Skeletal muscle tissue (tissue), 4 donors: Measurements from ENCODE around the gene ACSF3. TPM values are rescaled to one million over a fixed set of nuclear protein-coding genes. Genes with fewer than 3 reads are reported as not detected.
A peak's percentile ranks its signal among the peaks of the same experiment; 100 is the strongest.

Source experiments
- H3K27ac ChIP-seq: one replicate; pipeline ENCODE4 v1.7.0; 2013; ENCODE audit warnings: mild to moderate bottlenecking, low read depth, low read length, inconsistent platforms
- H3K27me3 ChIP-seq, 3 donors: one replicate each; pipeline ENCODE4 v1.7.0; 2013; ENCODE audit warnings: low read length in 3 of 3; ENCODE audit not compliant: control insufficient read depth in 3 of 3, insufficient read depth in 3 of 3
- H3K36me3 ChIP-seq, 3 donors: one replicate each; pipeline ENCODE4 v1.7.0; 2013; ENCODE audit warnings: low read length in 3 of 3; ENCODE audit not compliant: control insufficient read depth in 3 of 3, insufficient read depth in 3 of 3
- H3K4me1 ChIP-seq, 3 donors: one replicate each; pipeline ENCODE4 v1.7.0; 2013; ENCODE audit warnings: low read length in 3 of 3, mild to moderate bottlenecking in 3 of 3; ENCODE audit not compliant: control insufficient read depth in 3 of 3, insufficient read depth in 3 of 3
- H3K4me3 ChIP-seq, 3 donors: one replicate each; pipeline ENCODE4 v1.7.0; 2013; ENCODE audit warnings: low read length in 3 of 3
- H3K9ac ChIP-seq, 3 donors: one replicate each; pipeline ENCODE4 v1.7.0; 2013; ENCODE audit warnings: low read length in 3 of 3, mild to moderate bottlenecking in 3 of 3, moderate library complexity in 2 of 3, low read depth in 1 of 3
- H3K9me3 ChIP-seq, 3 donors: one replicate each; pipeline ENCODE4 v1.7.0; 2013; ENCODE audit warnings: low read length in 3 of 3; ENCODE audit not compliant: control insufficient read depth in 3 of 3
- total RNA-seq: library from RNA; depleted of rRNA; stranded (reverse); fragments of >200 nt; gene quantifications from one replicate; pipeline ENCODE4 v1.2.3, GENCODE V29; 2014
- donor health status: Osteomylitis.

The ACSF3 gene
- total RNA-seq, 1 donor from 2014 or later: 12.5 TPM

GRCh38 chr16:89155851-89156739 is 62.4 kb downstream of the ACSF3 start:
- Histone ChIP-seq H3K4me3 (no peak overlapping the region), H3K36me3 (peaks cover 2 to 8% (median 5%) of the 10 kb centered on the region in 3 donors), H3K9ac (peak overlapping the region in 1 of 3 donors; percentile 45), H3K27ac (no peak overlapping the region), H3K27me3 (peaks cover 14 to 21% (median 18%) of the 10 kb centered on the region in 3 donors), H3K4me1 (peaks cover 21 to 31% (median 24%) of the 10 kb centered on the region in 3 donors), H3K9me3 (no peaks in the 10 kb centered on the region)

GRCh38 chr16:89156740-89157645 is 63.3 kb downstream of the ACSF3 start:
- Histone ChIP-seq H3K4me3 (no peak overlapping the region), H3K9ac (peak overlapping the region in 1 of 3 donors; percentile 45), H3K9me3 (no peaks in the 10 kb centered on the region), H3K4me1 (peaks cover 21 to 31% (median 24%) of the 10 kb centered on the region in 3 donors), H3K27ac (no peak overlapping the region), H3K27me3 (peaks cover 22 to 30% (median 27%) of the 10 kb centered on the region in 3 donors), H3K36me3 (peaks cover under 1 to 2% (median 2%) of the 10 kb centered on the region in 3 donors)

- Histone ChIP-seq H3K36me3 (no peaks in the 10 kb centered on the region), H3K9ac (no peak overlapping the region), H3K4me3 (no peak overlapping the region), H3K27me3 (peaks cover 30 to 35% (median 35%) of the 10 kb centered on the region in 3 donors), H3K27ac (no peak overlapping the region), H3K9me3 (no peaks in the 10 kb centered on the region), H3K4me1 (peaks cover 21 to 31% (median 24%) of the 10 kb centered on the region in 3 donors)
Measured at GRCh38 chr16:89157778-89158177, 64.1 kb downstream of the ACSF3 start.

- peaks cover 21 to 31% (median 24%) of the 10 kb centered on the region in 3 donors for H3K4me1 ChIP-seq
- no peak overlapping the region for H3K9ac ChIP-seq
- peaks cover 35 to 42% (median 37%) of the 10 kb centered on the region in 3 donors for H3K27me3 ChIP-seq
- no peak overlapping the region for H3K4me3 ChIP-seq
- H3K36me3 ChIP-seq: no peaks in the 10 kb centered on the region
- H3K9me3 ChIP-seq: no peaks in the 10 kb centered on the region
- H3K27ac ChIP-seq: no peak overlapping the region
Measured at GRCh38 chr16:89159066-89159849, 65.6 kb downstream of the ACSF3 start.

GRCh38 chr16:89159850-89160354 is 66.2 kb downstream of the ACSF3 start:
- no peak overlapping the region for H3K9ac ChIP-seq
- H3K27ac ChIP-seq: no peak overlapping the region
- peaks cover 35 to 48% (median 37%) of the 10 kb centered on the region in 3 donors for H3K27me3 ChIP-seq
- H3K4me3 ChIP-seq: no peak overlapping the region
- no peaks in the 10 kb centered on the region for H3K9me3 ChIP-seq
- peaks cover 20 to 25% (median 21%) of the 10 kb centered on the region in 3 donors for H3K4me1 ChIP-seq
- no peaks in the 10 kb centered on the region for H3K36me3 ChIP-seq

GRCh38 chr16:89160977-89161701 is 67.5 kb downstream of the ACSF3 start:
- Histone ChIP-seq H3K27me3 (peaks cover 29 to 51% (median 37%) of the 10 kb centered on the region in 3 donors), H3K27ac (no peak overlapping the region)

GRCh38 chr16:89161763-89162713 is 68.4 kb downstream of the ACSF3 start:
- Histone ChIP-seq H3K4me3 (no peak overlapping the region), H3K9me3 (no peaks in the 10 kb centered on the region), H3K9ac (no peak overlapping the region), H3K27me3 (peaks cover 25 to 52% (median 38%) of the 10 kb centered on the region in 3 donors), H3K27ac (no peak overlapping the region), H3K4me1 (peaks cover under 1 to 5% (median 1%) of the 10 kb centered on the region in 3 donors), H3K36me3 (no peaks in the 10 kb centered on the region)

More at GRCh38 chr16:89160977-89161701, 67.5 kb downstream of the ACSF3 start:
- Histone ChIP-seq H3K4me3 (no peak overlapping the region), H3K4me1 (peaks cover 9 to 13% (median 10%) of the 10 kb centered on the region in 3 donors), H3K36me3 (no peaks in the 10 kb centered on the region), H3K9ac (no peak overlapping the region), H3K9me3 (no peaks in the 10 kb centered on the region)

- H3K9ac ChIP-seq: no peak overlapping the region
- H3K4me3 ChIP-seq: no peak overlapping the region
- peaks cover 25 to 59% (median 44%) of the 10 kb centered on the region in 3 donors for H3K27me3 ChIP-seq
- H3K36me3 ChIP-seq: no peaks in the 10 kb centered on the region
- H3K9me3 ChIP-seq: no peaks in the 10 kb centered on the region
- H3K27ac ChIP-seq: no peak overlapping the region
- peaks cover 0 to 6% (median 4%) of the 10 kb centered on the region in 3 donors for H3K4me1 ChIP-seq
Measured at GRCh38 chr16:89163297-89163696, 69.6 kb downstream of the ACSF3 start.
